CD4-positive, alpha-beta T cell treated with Interleukin-10 for 1 hour (primary cell): ENCODE measurements around the gene IL4I1.

Experiments used
- DNase-seq: peaks from one replicate; pipeline ENCODE4 v3.0.0-alpha.2; 2020

Gene IL4I1

DNA sequence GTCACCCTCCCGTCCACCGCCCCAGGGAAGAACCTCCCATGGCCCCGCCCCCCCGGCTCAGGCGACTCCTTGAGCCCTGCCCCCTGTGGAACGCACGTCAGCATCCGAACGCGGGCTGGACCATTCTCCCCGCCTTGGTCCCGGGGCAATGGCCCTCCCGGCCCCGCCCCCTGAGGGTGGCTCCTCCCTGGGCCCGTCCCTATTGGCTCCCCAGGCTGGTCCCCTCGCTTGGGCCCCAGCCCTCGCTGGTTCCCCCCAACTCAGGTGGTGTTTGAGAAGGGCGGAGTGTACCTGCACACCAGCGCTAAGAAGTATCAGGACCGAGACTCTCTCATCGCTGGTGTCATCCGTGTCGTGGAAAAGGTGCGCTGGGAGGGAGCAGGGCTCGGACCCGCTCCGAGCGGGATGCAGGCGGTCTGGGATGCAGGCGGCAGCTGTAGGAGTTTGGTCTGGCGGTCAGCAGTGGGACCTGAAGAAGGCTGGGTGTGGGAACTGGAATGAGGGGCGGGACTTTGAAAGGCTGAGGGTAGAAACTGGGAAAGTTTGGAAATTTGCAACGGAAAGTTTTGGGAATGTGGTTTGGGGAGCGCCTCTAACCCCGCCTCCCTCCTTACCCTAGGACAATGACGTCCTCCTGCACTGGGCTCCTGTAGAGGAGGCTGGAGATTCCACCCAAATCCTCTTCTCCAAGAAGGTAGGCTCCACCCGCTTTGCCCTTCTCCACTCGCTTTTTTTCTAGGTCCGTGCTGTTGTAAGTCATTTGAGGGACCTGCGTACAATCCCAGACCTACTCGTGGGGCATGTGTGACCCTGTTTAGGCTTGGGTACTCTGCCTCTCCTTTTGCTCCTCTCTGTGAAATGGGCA lies 18.6 kb downstream of the IL4I1 start:
- DNase-seq: peak; percentile 99

DNA sequence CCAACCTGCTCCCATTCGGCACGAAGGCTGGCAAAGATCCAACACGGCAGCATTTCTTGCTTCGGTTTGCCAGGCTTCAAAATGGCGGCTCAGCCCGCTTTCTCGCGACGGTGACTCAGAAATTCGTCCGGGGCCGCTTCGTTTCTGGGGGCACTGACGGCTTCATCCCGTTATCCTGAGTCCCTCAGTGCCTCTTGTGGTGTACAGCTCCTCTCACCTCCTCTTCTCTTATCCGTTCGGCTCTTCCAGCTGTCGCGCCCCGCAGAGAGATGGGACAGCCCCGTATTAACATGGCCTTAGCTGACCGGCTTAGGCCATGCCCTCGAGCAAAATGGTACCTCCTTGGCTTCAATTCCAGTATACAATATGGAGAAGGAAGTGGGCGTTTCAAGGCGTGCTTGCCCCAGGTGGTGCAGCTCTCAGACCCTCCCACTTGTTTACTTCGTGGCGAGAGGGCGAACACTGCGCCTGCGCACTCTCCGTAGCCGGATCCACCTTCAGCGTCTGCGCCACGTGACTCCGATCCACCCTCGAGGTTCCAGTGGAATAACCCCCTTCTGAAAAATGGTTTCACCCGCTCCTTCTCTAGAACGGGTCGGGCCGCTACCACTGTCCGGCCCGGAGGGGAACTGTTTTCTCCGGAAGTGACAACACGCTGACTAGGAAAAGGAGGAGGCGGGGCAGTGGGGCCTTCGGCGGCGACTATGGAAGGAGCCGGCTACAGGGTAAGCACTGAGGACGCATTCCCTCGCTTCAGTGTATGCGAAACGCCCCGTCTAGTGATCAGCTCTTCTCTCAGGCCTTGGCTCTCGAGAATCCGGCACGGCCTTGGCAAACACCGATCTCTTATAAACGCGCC lies 19.4 kb downstream of the IL4I1 start, which contains the start of the genes AKT1S1 and TBC1D17:
Gene AKT1S1, minus strand, starts transcription at position 336 of the 859 bp plus-strand sequence. CDS start 4,060 bp downstream, outside the sequence.
Gene TBC1D17, plus strand, starts transcription at position 683 of the 859 bp plus-strand sequence. Its CDS starts 22 bp downstream, at position 705.
- peak; percentile 100 for DNase-seq

DNA sequence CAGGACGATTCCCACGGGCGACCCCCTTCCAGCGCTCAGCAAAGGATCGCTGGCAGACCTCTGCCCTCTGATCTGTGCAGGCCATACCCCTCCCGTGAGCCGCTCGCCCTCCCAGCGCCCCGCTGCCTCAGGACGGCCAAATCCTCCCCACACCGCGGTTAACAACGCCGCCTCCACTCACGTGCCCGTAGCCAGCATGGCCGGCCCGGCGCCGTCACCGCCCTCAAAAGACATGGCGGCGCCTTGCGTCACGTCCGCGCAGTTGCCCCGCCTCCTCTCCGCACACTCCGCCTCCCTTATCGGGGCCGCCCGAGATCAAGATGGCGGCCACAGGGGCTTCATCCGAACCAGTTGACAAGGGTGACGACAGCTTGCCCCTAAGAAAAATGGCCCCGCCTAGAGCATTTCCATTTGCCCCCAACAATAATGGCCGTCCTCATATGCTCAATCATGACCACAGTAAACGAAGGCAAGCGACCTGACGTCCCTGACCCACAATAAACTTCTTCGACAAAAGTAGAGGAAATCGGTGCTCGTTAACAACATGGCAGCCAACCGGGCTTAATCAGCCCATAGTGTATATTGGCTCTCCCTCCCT lies 20.2 kb downstream of the IL4I1 start:
- DNase-seq: peak; percentile 99

DNA sequence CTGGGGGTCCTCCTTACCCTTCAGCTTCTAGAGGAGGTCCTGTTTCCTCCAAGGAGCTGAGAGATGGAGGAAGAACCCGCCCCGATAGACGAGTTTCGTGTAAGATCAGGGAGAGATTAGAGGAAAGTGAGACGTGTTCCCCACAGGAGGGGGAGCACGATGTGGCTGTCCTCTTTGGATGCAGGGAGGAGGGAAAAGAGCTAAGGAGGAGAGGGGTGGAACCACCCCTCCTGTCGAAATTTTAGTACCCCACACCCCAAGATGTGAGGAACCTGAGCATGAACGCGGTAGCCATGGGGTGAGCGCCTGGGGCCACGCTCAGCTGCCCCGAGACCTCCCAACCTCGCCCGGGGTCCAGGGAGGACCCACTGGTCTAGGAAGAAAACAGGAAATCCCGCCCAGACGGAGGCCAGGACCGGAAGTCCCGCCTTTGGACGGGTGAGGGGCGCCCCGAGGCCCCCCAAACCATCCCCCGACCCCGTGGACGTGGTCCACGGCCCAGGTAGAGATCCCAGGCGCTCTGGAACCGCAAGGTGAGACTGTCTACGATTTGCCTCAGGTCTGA lies 20.7 kb downstream of the IL4I1 start:
- DNase-seq: peak; percentile 68

DNA sequence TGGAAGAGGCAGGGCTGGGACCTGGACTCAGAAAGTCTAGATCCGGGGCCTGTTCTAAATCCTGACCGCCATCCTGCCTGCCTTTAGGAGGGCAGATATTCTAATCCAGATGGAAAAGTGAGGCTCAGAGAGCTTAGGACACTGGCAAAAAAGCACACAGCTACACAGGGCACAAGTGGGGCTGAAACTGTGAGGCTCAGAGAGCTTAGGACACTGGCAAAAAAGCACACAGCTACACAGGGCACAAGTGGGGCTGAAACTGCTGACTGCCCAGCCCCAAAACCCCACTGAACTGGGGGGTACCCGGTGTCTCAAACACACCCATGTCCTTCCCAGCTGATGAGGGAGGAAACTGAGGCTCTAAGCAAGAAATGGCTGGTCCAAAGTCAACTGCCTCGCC lies 21.5 kb downstream of the IL4I1 start:
- DNase-seq: no peak

DNA sequence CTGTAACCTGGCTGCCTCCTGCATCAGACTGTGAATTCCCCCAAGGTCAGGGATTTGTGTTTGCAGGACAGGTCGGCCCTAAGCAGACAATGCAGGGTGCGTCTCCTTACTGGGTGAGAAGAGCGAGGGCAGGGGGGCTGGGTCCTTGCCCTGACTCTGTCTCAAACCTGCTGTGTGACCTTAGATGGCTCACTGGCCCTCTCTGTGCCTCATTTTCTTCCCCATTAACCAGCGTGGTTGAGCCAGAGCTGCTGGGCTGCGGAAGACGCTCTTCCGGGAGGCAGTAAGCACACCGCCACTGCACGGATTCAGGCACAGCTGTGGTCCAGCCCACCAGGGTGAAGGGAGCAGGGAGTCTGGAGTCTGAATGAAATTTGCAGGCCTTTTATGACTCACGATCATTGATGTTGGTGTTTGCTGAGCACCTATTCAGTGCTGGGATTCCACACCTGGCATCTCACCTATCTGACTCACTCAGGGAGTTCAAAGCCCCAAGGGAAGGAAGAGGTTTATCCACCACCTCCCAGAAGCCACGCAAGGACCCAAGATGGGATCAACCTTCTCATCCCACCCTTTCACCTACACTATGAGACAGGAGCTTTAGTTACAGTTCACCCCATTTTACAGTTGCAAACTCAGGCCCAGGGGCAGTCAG lies 22.1 kb downstream of the IL4I1 start:
- no peak for DNase-seq

DNA sequence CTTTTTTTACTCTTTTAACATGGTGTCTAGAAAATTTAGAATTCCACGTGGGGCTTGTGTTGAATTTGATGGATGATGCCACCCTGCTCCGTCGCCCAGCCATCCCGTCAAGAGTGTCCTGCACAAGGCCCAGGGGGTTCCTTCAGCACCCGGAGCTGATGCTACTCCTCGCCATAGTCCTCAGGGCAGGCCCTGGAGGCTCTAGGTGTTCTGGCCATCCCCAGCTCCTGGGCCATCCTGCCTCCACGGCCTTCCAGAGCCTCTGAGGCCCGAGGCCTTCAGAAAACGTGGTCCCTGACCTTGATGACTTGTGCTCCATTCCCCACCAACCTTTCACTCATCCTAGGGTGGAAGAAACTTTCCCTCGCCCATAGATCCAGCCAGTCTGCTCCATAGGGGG lies 22.9 kb downstream of the IL4I1 start:
- DNase-seq: no peak

DNA sequence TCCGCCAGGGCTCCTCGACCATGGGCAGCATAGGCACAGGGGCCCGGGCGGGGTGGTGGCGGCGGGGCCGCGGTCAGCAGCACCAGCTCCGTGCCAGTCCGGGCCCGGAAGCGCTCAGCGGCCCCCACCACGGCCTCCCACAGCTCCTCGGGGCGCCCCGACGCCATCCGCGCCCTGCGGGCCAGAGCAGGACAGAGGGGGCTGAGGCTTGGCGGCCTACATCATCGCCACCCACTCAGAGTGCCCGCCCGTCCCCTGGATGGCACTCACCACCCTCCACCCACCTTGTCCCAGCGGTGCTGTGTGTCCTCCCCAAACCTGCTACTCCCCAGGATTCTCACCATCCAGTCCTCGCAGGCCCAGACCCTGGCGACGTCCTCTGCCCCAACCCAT lies 23.6 kb downstream of the IL4I1 start:
- DNase-seq: no peak

DNA sequence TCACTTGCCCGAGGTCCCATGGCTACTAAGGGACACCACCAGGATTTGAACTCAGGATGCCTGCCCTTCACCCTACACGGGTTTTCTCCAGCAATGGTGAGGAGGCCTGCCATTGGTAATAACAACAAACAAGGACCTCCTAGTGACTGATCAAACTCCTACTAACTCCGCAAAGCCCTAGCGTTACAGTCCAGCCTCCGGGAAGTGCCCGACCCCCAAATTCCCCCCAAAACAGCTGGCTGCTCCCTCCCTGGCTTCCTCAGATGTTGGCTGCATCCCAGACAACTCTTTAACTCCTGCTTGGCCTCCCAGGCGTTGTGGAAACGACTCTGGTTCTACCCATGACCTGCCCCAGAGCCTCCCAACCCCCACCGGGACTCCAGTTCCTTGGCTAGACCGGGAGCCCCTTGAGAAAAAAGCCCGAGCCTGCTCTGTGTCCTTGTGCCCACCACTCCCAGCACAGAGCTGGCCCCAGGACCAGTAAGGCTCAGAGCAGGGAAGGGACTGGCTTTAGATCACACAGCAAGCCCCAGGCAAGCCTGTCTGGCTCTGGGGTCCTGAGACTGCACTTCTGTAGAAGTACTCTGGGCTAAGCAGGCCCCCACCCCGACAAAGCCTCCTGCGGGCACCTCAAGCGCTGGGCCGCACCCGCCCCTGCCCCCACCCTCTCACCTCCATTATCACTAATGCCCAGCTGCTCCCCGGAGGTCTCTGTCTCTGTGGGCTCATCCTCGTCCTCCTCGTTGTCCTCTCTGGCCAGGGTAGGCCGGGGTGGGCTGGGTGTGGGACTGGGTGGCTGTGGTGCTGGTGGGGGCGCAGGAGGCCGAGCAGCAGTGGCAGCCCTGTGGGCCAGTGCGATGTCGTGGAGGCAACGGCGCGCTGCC lies 24.2 kb downstream of the IL4I1 start:
- DNase-seq: no peak

DNA sequence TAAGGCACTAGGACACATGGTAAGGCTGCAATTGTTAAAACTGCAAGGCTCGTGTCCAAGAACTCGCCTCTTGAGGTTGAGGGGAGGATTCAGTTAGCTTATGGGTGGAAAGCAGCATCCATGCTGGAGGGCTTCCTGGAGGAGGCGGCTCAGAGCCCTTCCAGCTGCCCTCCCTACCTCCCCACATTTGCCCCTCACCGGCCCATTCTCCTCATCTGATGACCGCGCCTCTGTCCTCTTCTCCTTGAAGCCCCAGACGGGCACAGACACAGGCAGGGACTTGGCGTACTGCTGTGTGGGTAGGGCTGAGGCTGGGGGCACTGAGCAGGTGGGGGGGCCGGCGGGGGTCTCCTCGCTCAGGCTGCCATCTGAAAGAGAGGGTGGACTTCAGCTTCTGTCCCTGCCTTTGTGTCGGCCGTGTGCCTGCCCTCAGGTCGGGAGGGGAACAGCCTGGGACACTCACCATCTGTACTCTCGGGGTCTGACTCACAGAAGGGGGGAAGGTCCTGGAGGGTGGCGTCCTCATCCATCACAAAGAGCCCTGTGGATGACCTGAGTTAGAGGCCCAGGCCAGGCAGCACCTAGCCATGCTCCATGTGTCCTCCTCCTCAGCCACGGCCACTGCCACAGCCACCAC lies 25.2 kb downstream of the IL4I1 start:
- DNase-seq: no peak

DNA sequence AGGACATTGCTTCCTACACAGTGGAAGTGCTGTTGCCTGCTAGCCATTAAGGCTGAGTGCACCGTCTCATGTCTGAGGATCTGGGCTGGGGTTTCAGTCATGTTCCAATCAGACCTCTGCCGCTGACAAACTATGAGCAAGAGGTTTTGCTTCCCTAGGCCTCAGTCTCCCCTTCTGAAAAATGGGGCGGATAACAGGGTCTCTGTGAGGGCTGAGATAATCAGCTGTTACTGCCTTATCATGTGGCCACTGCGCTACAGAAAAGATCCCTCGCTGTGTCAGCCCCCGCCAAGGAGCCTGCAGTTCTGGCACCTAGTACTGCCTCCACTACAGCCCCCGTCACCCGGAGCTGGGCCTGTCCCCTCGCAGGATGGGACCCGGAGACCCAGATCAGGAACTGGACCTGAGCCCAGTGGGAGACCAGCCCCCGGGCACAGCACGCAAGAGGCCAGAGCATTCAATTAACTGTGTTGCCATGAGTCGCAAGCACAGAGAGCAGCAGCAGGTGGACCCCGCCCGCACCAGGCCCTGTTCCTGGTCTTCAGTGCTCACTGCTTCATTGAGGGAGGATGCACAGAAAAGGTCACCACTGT lies 26.3 kb downstream of the IL4I1 start:
- no peak for DNase-seq

DNA sequence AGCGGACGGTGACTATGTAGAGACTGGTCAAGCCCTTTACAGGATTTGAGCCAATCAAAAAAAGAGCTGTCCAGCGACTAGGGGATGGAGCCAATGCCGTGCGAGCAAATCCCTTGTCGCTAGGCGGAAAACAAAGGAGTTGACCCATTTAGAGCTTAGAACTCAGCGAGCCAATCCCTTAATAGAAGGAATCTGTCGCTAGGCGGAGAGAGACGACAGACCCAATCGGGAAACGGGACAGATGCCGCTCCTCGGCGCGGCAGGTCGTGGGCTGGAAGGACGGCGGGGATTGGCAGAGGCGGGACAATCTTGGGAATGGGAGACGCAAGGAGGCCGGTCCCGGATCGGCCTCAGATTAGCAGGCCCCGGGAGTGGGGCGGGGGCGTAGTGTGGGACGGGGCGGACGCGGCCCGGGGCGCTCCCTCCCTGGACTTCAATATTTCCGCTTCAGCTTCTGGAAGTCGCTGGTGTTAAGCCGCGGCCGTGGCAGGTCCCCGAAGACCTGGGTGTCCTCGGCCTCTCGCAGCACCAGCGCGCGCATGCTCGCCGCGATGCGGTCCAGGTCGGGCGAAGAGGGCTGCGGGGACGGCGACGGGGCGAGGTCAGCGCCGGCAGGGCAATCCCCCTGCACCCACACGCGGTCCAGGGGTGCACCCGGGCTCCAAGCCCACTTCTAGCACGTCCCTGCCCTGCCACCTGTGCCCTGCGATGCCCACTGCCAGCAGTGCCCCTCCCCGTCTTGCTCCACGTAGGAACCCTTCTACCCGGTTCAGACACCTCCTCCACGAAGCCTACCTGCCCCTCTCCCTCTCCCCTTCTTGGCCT lies 27.0 kb downstream of the IL4I1 start:
- DNase-seq: peak; percentile 98

DNA sequence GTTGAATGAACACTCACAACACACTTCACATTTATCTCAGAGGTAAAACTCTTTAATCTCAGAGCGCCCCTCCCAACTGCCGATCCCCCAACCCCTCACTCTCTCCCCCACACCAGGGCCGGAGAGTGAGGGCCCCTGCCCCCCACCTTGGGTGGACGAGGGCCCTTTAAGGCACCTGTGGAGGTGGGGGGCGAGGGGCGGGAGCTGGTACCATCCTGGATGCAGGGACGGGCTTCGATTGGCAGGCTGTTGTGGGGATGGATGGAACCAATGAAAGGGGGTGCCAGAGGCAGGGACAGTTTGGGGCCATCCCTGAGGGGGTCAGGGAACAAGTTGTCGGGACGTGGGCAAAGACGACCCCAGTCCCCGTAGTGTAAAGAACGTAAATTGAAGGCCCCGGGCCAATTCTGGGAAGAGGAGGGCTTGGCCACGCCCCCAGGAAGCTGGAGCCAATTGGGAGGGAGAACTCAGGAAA lies 27.6 kb downstream of the IL4I1 start:
- DNase-seq: no peak

DNA sequence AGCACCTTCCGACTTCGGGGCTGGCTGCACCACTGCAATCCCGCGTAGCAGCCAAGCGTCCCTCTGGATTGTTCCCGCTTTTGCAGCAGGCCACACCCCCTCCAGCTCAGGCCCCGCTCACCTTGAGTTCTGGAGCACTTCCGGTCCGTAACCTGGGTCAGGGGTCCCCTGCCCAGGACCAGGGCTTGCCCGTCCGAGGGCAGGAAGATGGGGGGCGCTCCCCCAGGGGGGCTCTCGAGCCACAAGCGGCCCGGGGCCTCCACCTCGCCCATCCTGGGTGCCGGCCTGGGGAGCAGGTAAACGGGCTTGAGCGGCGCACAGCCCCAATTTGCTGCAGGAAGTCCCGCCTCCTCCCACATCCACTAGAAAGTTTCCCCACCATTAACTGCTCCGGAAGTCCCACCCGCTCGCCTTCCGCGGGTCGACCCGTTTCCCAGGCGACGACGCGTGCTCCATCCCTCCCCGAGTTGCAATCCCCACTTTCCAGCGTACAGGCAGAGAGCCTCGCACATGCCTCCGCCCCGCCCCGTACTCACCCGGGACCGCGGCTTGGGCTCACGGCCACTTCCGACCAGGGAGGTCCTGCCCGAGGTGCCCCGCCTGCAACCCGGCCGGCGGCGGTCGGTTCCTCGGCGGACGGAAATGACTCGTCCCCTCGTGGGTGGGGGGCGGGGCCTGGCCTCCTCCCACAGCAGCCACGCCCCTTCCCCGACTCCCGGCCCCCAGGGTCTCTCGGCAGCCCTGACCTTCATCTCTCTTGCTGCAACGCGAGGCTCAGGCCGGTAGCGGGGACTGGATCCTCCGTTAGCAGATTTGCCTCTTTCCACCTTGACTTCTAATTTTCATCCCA lies 29.5 kb downstream of the IL4I1 start, which contains the start of gene PNKP:
Gene PNKP, minus strand, starts transcription at position 644 of the 850 bp plus-strand sequence. Its CDS starts 372 bp downstream, at position 272.
- DNase-seq: peak; percentile 89

DNA sequence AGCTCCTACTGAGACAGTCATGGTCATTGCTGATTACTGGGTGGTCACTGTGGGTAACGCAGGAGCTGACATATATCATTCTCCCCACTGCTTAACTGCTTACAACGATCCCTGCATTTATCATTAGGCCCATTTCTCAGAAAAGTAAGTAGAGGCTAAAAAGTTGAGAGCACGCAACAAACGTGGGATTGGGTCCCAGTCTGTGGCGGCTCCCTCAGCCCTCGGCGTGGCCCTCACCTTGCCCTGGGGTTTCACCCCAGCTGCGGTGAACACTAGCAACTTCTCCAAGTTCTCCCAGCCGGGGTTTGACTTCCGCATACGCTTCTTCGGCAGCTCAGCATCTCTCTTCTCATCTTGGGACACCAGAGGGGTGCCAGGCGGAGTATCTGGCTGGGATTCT lies 31.8 kb downstream of the IL4I1 start:
- DNase-seq: no peak

DNA sequence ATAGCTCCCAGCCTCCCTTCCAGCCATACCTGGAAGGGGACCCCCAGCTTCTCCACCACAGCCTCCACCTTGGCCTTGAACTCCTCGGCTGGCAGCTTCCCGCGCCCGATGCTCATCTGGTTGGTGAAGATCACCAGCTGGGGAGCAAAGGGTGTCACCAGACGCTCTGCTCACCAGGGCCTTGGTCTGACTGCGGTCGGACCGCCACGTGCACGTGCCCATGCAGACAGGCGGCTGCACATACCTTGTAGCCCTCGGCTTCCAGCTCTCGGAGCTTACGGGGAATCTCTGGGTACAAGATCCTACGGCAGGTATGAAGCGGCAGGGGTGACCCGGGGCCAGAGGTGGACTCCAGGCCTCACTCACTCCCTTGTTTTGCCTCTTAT lies 32.8 kb downstream of the IL4I1 start:
- no peak for DNase-seq

DNA sequence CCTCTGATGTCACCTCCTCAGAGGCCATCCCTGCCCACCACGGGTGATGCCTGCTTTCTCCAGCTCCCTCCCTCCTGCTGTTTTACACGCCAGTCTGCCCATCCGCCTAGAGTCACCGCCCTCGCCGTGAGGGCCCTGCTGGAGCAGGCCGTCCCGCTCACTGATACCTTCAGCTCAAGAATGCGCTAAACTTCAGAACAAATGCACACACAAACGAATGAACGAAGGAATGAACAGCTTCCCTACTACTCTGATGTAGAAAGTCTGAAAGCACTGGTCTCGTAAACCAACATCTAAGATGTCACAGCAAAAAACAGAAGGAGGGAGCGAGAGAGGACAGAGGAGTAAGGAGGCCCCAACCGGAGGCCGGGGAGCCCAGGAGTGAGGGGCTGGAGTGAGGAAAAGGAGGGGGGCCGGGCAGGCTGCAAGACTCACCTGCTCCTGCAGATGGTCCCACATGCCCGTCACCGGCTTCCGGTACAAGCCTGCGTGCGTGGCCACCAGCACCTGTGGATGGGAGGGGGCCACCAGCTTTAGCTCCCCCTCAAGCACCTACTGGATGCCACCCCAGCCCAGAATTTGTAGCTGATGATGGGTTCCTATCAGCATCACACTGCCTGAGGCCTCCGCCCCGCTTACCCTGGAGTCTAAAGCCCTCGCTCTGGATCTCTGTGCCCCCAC lies 33.3 kb downstream of the IL4I1 start:
- no peak for DNase-seq
